Measurements from ENCODE around the gene SMCO2. TPM values are rescaled to one million over a fixed set of nuclear protein-coding genes. Genes with fewer than 3 reads are reported as not detected.

Gene SMCO2
- total RNA-seq, 1 experiment from 2014 or later = not detected

DNA sequence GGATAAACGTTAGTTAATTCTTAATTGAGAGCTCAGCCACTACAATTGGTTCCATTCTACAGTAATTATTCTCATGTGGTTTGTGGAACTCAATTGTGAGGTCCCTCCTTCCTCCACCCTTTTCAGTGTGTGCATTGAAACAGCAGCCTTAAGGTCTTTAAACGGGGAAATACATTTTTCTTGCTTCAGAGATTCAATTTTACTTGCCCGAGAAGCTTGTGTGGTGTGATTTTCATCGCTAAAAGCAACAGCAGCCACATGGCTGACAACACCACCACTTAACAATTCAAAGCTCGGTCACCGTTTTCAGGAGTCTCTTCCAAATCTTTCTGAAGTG, 76.7 kb downstream of the SMCO2 start:
- H3K27me3 ChIP-seq (ENCODE audit: insufficient read depth, low read length) = no peaks in the 10 kb centered on the region
- H3K9ac ChIP-seq (ENCODE audit: low read length) = peak overlapping the region; percentile 71
- H3K79me2 ChIP-seq (ENCODE audit: insufficient read depth, low read length) = peaks cover 39% of the 10 kb centered on the region
- H3K4me3 ChIP-seq (replicated peaks in 1 of 2; ENCODE audit: low read depth in 1 of 2, low read length in 2 of 2) = peak overlapping the region; percentile 61 to 86
- peak overlapping the region; percentile 79 for H3K4me2 ChIP-seq (ENCODE audit: low read length)
- H3K27ac ChIP-seq (ENCODE audit: low read depth, low read length) = peak overlapping the region; percentile 83
- no TSS peak for BruUV-seq (replicated peaks)
- ATAC-seq (no peak), DNase-seq (ENCODE audit: low read depth, low spot score) (no peak)
- TF ChIP-seq CBX3 (IDR thresholded peaks at IDR 0.05; ENCODE audit: low read depth) (0 out of 2 replicates have a peak, but pooled peaks have one; percentile 24), ZBTB33 (IDR thresholded peaks at IDR 0.05; ENCODE audit: extremely low read depth, insufficient replicate concordance, low read length) (no peak), MAX (IDR thresholded peaks at IDR 0.05) (peak; percentile 71; the same call in 1 of the 2 replicates)
- RAD21 ChIA-PET (ENCODE audit: low non-redundant PET in 1 of 2, low total read pairs in 2 of 2, uncharacterized antibody in 2 of 2, unreplicated experiment in 2 of 2) = no interaction called here
- no peaks in the 10 kb centered on the region for H4K20me1 ChIP-seq (ENCODE audit: insufficient read depth)
- CTCF ChIA-PET = no interaction called here
- intact Hi-C loops (cut with micrococcal nuclease) = no loop called here
- no peaks in the 10 kb centered on the region for H3K9me3 ChIP-seq (ENCODE audit: control insufficient read depth in 1 of 2, insufficient read depth in 1 of 2, low read depth in 1 of 2, low read length in 2 of 2)
- H2AFZ ChIP-seq (ENCODE audit: low read depth, low read length, poor library complexity, severe bottlenecking) = no peak overlapping the region
- no peaks in the 10 kb centered on the region for H3K9me2 ChIP-seq (ENCODE audit: insufficient read depth)
- POLR2A ChIA-PET = interaction anchor here (1.1 to 1.5 kb wide), 5 partner anchors 13 to 111 kb away, joined by 3 to 6 read pairs (median 3); no protein-coding TSS in a partner anchor
- H3K4me1 ChIP-seq (ENCODE audit: control insufficient read depth in 1 of 2, insufficient read depth in 2 of 2, low read length in 2 of 2) = peaks cover 5 to 22% of the 10 kb centered on the region in 2 experiments
- no peaks in the 10 kb centered on the region for H3K36me3 ChIP-seq (ENCODE audit: control insufficient read depth in 1 of 2, insufficient read depth in 2 of 2, low read length in 2 of 2)

GRCh38 chr12:27523642-27524493, 77.3 kb downstream of the SMCO2 start, which contains the start of gene PPFIBP1:
Gene PPFIBP1 (plus strand): TSS chr12:27524206. CDS start chr12:27633397, 109,191 bp downstream.
- no peaks in the 10 kb centered on the region for H3K27me3 ChIP-seq (ENCODE audit: insufficient read depth, low read length)
- peak within 1 kb of the TSS; percentile 61 to 86 for H3K4me3 ChIP-seq (replicated peaks in 1 of 2; ENCODE audit: low read depth in 1 of 2, low read length in 2 of 2)
- no peaks in the 10 kb centered on the region for H3K9me3 ChIP-seq (ENCODE audit: control insufficient read depth in 1 of 2, insufficient read depth in 1 of 2, low read depth in 1 of 2, low read length in 2 of 2)
- intact Hi-C loops (cut with micrococcal nuclease) = loop anchor here (2.0 kb wide), 2 partner anchors 25 to 111 kb away; no protein-coding TSS in a partner anchor
- H3K36me3 ChIP-seq (ENCODE audit: control insufficient read depth in 1 of 2, insufficient read depth in 2 of 2, low read length in 2 of 2) = no peaks in the 10 kb centered on the region
- H3K79me2 ChIP-seq (ENCODE audit: insufficient read depth, low read length) = peaks cover 45% of the 10 kb centered on the region
- H3K4me1 ChIP-seq (ENCODE audit: control insufficient read depth in 1 of 2, insufficient read depth in 2 of 2, low read length in 2 of 2) = peaks cover 9 to 25% of the 10 kb centered on the region in 2 experiments
- no peak within 1 kb of the TSS for H2AFZ ChIP-seq (ENCODE audit: low read depth, low read length, poor library complexity, severe bottlenecking)
- peak; percentile 95 for DNase-seq (ENCODE audit: low read depth, low spot score)
- ChIA-PET RAD21 (ENCODE audit: low non-redundant PET in 1 of 2, low total read pairs in 2 of 2, uncharacterized antibody in 2 of 2, unreplicated experiment in 2 of 2) (interaction anchor here (0.5 to 0.8 kb wide), 4 partner anchors 26 to 500 kb away, joined by 3 to 4 read pairs (median 4); no protein-coding TSS in a partner anchor), CTCF (no interaction called here), POLR2A (interaction anchor here (0.6 to 1.7 kb wide), 9 partner anchors 11 to 110 kb away, joined by 3 to 10 read pairs (median 4); no protein-coding TSS in a partner anchor)
- H3K9ac ChIP-seq (ENCODE audit: low read length) = peak within 1 kb of the TSS; percentile 71
- H3K4me2 ChIP-seq (ENCODE audit: low read length) = peak within 1 kb of the TSS; percentile 79
- H3K9me2 ChIP-seq (ENCODE audit: insufficient read depth) = no peaks in the 10 kb centered on the region
- ATAC-seq = peak; percentile 96
- BruUV-seq (replicated peaks) = TSS peak; percentile 94
- no peaks in the 10 kb centered on the region for H4K20me1 ChIP-seq (ENCODE audit: insufficient read depth)
- peak within 1 kb of the TSS; percentile 83 for H3K27ac ChIP-seq (ENCODE audit: low read depth, low read length)
- TF ChIP-seq SRF (IDR thresholded peaks at IDR 0.05; ENCODE audit: low read depth) = no peak
- TF ChIP-seq RAD21 (IDR thresholded peaks at IDR 0.05; ENCODE audit: low read depth) = peak; percentile 43
- TF ChIP-seq SIN3A (IDR thresholded peaks at IDR 0.05; ENCODE audit: low read depth) = peak; percentile 83
- peak; percentile 81 for TF ChIP-seq EGR1 (IDR thresholded peaks at IDR 0.05; ENCODE audit: low read depth)
- peak; percentile 66 for TF ChIP-seq MAX (IDR thresholded peaks at IDR 0.05)
- no peak; the same call in 1 of the 2 replicates for TF ChIP-seq CBX3 (IDR thresholded peaks at IDR 0.05; ENCODE audit: low read depth)
- TF ChIP-seq ZFX (IDR thresholded peaks at IDR 0.05) = no peak
- TF ChIP-seq TCF7L2 (IDR thresholded peaks at IDR 0.05; ENCODE audit: borderline replicate concordance, extremely low read depth, insufficient read depth, insufficient read length) = peak; percentile 15
- TF ChIP-seq EZH2phosphoT487 (IDR thresholded peaks at IDR 0.05; ENCODE audit: borderline replicate concordance) = no peak
- TF ChIP-seq POLR2AphosphoS5 (IDR thresholded peaks at IDR 0.05; ENCODE audit: low read depth, low read length) = peak; percentile 83
- no peak for TF ChIP-seq ZNF274 (IDR thresholded peaks at IDR 0.05; ENCODE audit: low read depth, low read length)
- TF ChIP-seq ATF3 (IDR thresholded peaks at IDR 0.05) = no peak
- TF ChIP-seq SP1 (IDR thresholded peaks at IDR 0.05; ENCODE audit: low read depth) = peak; percentile 93
- peak; percentile 65 for TF ChIP-seq POLR2A (IDR thresholded peaks at IDR 0.05; ENCODE audit: borderline replicate concordance, extremely low read depth, insufficient read depth, insufficient read length)
- peak; percentile 34; the same call in 1 of the 2 replicates for TF ChIP-seq CEBPB (IDR thresholded peaks at IDR 0.05; ENCODE audit: low read depth)
